H1 (cell line): ENCODE measurements around the gene RAB44.

ENCODE experiments used
- CHD2 ChIP-seq: IDR thresholded peaks from 2 replicates; pipeline ENCODE4 v1.6.1; 2012; ENCODE audit warnings: low read length, improper control_type of control experiment
- CTCF ChIP-seq, 3 experiments: IDR thresholded peaks; 1 replicate in 2 of 3; 2 replicates in 1 of 3; pipeline versions ENCODE4 v1.5.1 to v1.6.1; 2011; ENCODE audit warnings: low read length in 3 of 3, mild to moderate bottlenecking in 3 of 3, inconsistent platforms in 2 of 3, low read depth in 1 of 3, moderate library complexity in 1 of 3; ENCODE audit not compliant: insufficient read depth in 1 of 3; ENCODE audit errors: control extremely low read depth in 1 of 3
- EP300 ChIP-seq, 2 experiments: IDR thresholded peaks; 1 replicate in 1 of 2; 2 replicates in 1 of 2; pipeline ENCODE4 v1.6.1; 2011 to 2012; ENCODE audit warnings: low read depth in 2 of 2, low read length in 2 of 2, mild to moderate bottlenecking in 2 of 2, borderline replicate concordance in 1 of 2, inconsistent platforms in 1 of 2, moderate library complexity in 1 of 2
- EZH2 ChIP-seq: fragments of 200-600 bp; sonication (generic); IDR thresholded peaks from 2 replicates; pipeline ENCODE4 v1.7.1; 2012; ENCODE audit warnings: low read depth, mild to moderate bottlenecking, moderate library complexity, low read length, inconsistent platforms; ENCODE audit not compliant: severe bottlenecking
- JUND ChIP-seq: IDR thresholded peaks from 2 replicates; pipeline ENCODE4 v1.6.1; 2011; ENCODE audit warnings: mild to moderate bottlenecking, improper control_type of control experiment, low read length
- MAFK ChIP-seq: IDR thresholded peaks from 2 replicates; pipeline ENCODE4 v1.6.1; 2012; ENCODE audit warnings: low read depth, mild to moderate bottlenecking, improper control_type of control experiment, low read length
- POLR2A ChIP-seq, 2 experiments: IDR thresholded peaks; 1 replicate in 1 of 2; 2 replicates in 1 of 2; pipeline ENCODE4 v1.6.1; 2011; ENCODE audit warnings: low read depth in 2 of 2, low read length in 2 of 2, mild to moderate bottlenecking in 2 of 2; ENCODE audit errors: control extremely low read depth in 1 of 2
- POLR2AphosphoS5 ChIP-seq: IDR thresholded peaks from 2 replicates; pipeline ENCODE4 v1.6.1; 2011; ENCODE audit warnings: low read depth, low read length
- RXRA ChIP-seq: IDR thresholded peaks from 2 replicates; pipeline ENCODE4 v1.6.1; 2011; ENCODE audit warnings: low read depth, mild to moderate bottlenecking, low read length, moderate library complexity; ENCODE audit not compliant: insufficient read depth

- TF ChIP-seq POLR2AphosphoS5 (no peak), POLR2A (IDR thresholded peaks at IDR 0.05; ENCODE audit: control extremely low read depth in 1 of 2, low read depth in 2 of 2, low read length in 2 of 2) (no peak), CTCF (IDR thresholded peaks at IDR 0.05; ENCODE audit: control extremely low read depth in 1 of 3, insufficient read depth in 1 of 3, low read depth in 1 of 3, low read length in 3 of 3) (no peak), RXRA (no peak), EP300 (IDR thresholded peaks at IDR 0.05; ENCODE audit: borderline replicate concordance in 1 of 2, low read depth in 2 of 2, low read length in 2 of 2) (no peak), EZH2 (no peak), MAFK (no peak), CHD2 (no peak), JUND (no peak)
Measured at GRCh38 chr6:36725581-36725980, 28.0 kb downstream of the RAB44 start.
